SK-N-SH (cell line): ENCODE data around the gene XKR7. TPM values are rescaled to one million over a fixed set of nuclear protein-coding genes. Genes with fewer than 3 reads are reported as not detected.
"Not testable (repeated sequence)": the region's sequence is repeated elsewhere in the genome, so short reads cannot be mapped to it uniquely, and the experiment has no call there.

Experiments used
- CTCF ChIA-PET: fragments of 300-600, 350-600 bp; formaldehyde crosslinking; extraction: SDS; loops from one replicate; lab custom pipeline; 2021; lab: Yijun Ruan, JAX
- POLR2A ChIA-PET: fragments of 350-600 bp; sonication (Branson Sonifier 250); formaldehyde crosslinking; extraction: SDS; loops from one replicate; lab custom pipeline; 2020; ENCODE audit warnings: antibody characterized with exemption, inconsistent platforms; lab: Yijun Ruan, JAX
- DNase-seq: peaks from one replicate; pipeline ENCODE4 v3.0.0; 2012
- H2AFZ ChIP-seq: fragments of 200-600 bp; sonication (generic); 2 replicates; pipeline ENCODE4 v1.8.1; 2016; ENCODE audit warnings: antibody characterized with exemption, mild to moderate bottlenecking, low read depth
- H3F3A ChIP-seq: fragments of 200-600 bp; sonication (generic); replicated peaks from 2 replicates; pipeline ENCODE3; 2016; ENCODE audit warnings: antibody characterized with exemption, mild to moderate bottlenecking; ENCODE audit not compliant: insufficient read depth
- H3K27ac ChIP-seq, 2 experiments: fragments of 200-500 bp in 1 of 2; fragments of 200-600 bp in 1 of 2; sonication (Bioruptor generic) in 1 of 2; sonication (generic), shearing (Covaris generic) in 1 of 2; 2 replicates each; pipeline versions ENCODE4 v1.5.1 to v1.6.1; 2014 to 2016; ENCODE audit warnings: low read depth in 2 of 2, inconsistent platforms in 1 of 2, low read length in 1 of 2, mild to moderate bottlenecking in 1 of 2, mixed read lengths in 1 of 2
- H3K27me3 ChIP-seq: fragments of 200-600 bp; sonication (generic), shearing (Covaris generic); 2 replicates; pipeline ENCODE4 v1.6.1; 2016; ENCODE audit warnings: mixed run types; ENCODE audit not compliant: insufficient read depth
- H3K36me3 ChIP-seq, 2 experiments: fragments of 200-500 bp in 1 of 2; fragments of 200-600 bp in 1 of 2; sonication (Bioruptor generic) in 1 of 2; sonication (generic) in 1 of 2; replicated peaks in 1 of 2; 2 replicates each; pipeline versions ENCODE3 to v1.5.1; 2014 to 2016; ENCODE audit warnings: low read length in 1 of 2, mild to moderate bottlenecking in 1 of 2; ENCODE audit not compliant: insufficient read depth in 2 of 2, control insufficient read depth in 1 of 2
- H3K4me1 ChIP-seq, 2 experiments: fragments of 200-500 bp in 1 of 2; fragments of 200-600 bp in 1 of 2; sonication (Bioruptor generic) in 1 of 2; sonication (generic), shearing (Covaris generic) in 1 of 2; 2 replicates each; pipeline versions ENCODE4 v1.5.1 to v1.6.1; 2014 to 2016; ENCODE audit warnings: low read depth in 1 of 2, low read length in 1 of 2, mixed run types in 1 of 2; ENCODE audit not compliant: insufficient read depth in 2 of 2, control insufficient read depth in 1 of 2
- H3K4me2 ChIP-seq: fragments of 200-600 bp; sonication (generic), shearing (Covaris generic); 2 replicates; pipeline ENCODE4 v1.6.1; 2017; ENCODE audit warnings: mixed run types
- H3K4me3 ChIP-seq, 2 experiments: fragments of 200-500 bp in 1 of 2; fragments of 200-600 bp in 1 of 2; sonication (Bioruptor generic) in 1 of 2; sonication (generic), shearing (Covaris generic) in 1 of 2; 2 replicates each; pipeline versions ENCODE4 v1.5.1 to v1.8.1; 2014 to 2016; ENCODE audit warnings: low read depth in 2 of 2, inconsistent platforms in 1 of 2, low read length in 1 of 2, mild to moderate bottlenecking in 1 of 2, mixed read lengths in 1 of 2, moderate library complexity in 1 of 2
- H3K79me2 ChIP-seq: fragments of 200-600 bp; sonication (generic); 2 replicates; pipeline ENCODE4 v1.8.1; 2017; ENCODE audit warnings: mild to moderate bottlenecking; ENCODE audit not compliant: insufficient read depth
- H3K9ac ChIP-seq: fragments of 200-600 bp; sonication (generic); 2 replicates; pipeline ENCODE4 v1.6.1; 2017; ENCODE audit warnings: mixed run types
- H3K9me2 ChIP-seq: fragments of 200-600 bp; sonication (generic); 2 replicates; pipeline ENCODE4 v1.6.1; 2017; ENCODE audit warnings: mixed run types
- H3K9me3 ChIP-seq: fragments of 200-600 bp; sonication (generic); 2 replicates; pipeline ENCODE4 v1.6.1; 2017; ENCODE audit warnings: mixed run types, mild to moderate bottlenecking, moderate library complexity
- H4K20me1 ChIP-seq: fragments of 200-600 bp; sonication (generic); 2 replicates; pipeline ENCODE4 v1.6.1; 2017; ENCODE audit warnings: mild to moderate bottlenecking, mixed run types; ENCODE audit not compliant: insufficient read depth
- CTCF ChIP-seq: fragments of 200-600 bp; sonication (generic); IDR thresholded peaks from 2 replicates; pipeline ENCODE4 v1.6.1; 2017; ENCODE audit warnings: antibody characterized with exemption, mild to moderate bottlenecking, moderate library complexity
- EP300 ChIP-seq, 2 experiments: IDR thresholded peaks; 2 replicates each; pipeline versions ENCODE4 v1.4.0 to v1.6.1; 2012; ENCODE audit warnings: borderline replicate concordance in 1 of 2, low read depth in 1 of 2, low read length in 1 of 2
- FOXM1 ChIP-seq: IDR thresholded peaks from 2 replicates; pipeline ENCODE4 v1.4.0; 2012; ENCODE audit warnings: low read depth, mild to moderate bottlenecking
- IRF3 ChIP-seq: fragments of 150-350 bp; IDR thresholded peaks from 2 replicates; pipeline ENCODE4 v1.6.1; 2016; ENCODE audit warnings: mild to moderate bottlenecking, low read depth, low read length
- NRF1 ChIP-seq: IDR thresholded peaks from 2 replicates; pipeline ENCODE4 v1.6.1; 2012; ENCODE audit warnings: low read depth, mild to moderate bottlenecking, low read length
- PBX3 ChIP-seq: IDR thresholded peaks from 2 replicates; pipeline ENCODE4; 2012
- TAF1 ChIP-seq: IDR thresholded peaks from 2 replicates; pipeline ENCODE4 v1.6.1; 2012; ENCODE audit warnings: low read depth, mild to moderate bottlenecking, low read length, moderate library complexity, borderline replicate concordance
- USF1 ChIP-seq: IDR thresholded peaks from 2 replicates; pipeline ENCODE4 v1.4.0; 2012; ENCODE audit warnings: low read depth, borderline replicate concordance
- ZBTB33 ChIP-seq: IDR thresholded peaks from 2 replicates; pipeline ENCODE4 v1.4.0; 2012; ENCODE audit warnings: low read depth, borderline replicate concordance
- WGBS: methylation state at CpG from one replicate; pipeline ENCODE4 v1.1.6; 2017; ENCODE audit warnings: low lambda C conversion rate; 5-methylcytosine and 5-hydroxymethylcytosine counted together
- polyA plus RNA-seq, 3 experiments: library from polyadenylated mRNA; depleted of rRNA; stranded (reverse); fragments of >200 nt; gene quantifications; 2 replicates each; pipeline ENCODE4 v1.2.3, GENCODE V29; 2012

Gene XKR7
- polyA plus RNA-seq, 1 of the 3 experiments (the other 2 are of a cell fraction) = 0.02 TPM

- TF ChIP-seq PBX3 (no peak), EP300 (IDR thresholded peaks at IDR 0.05; ENCODE audit: borderline replicate concordance in 1 of 2, low read depth in 1 of 2, low read length in 1 of 2) (no peak), IRF3 (no peak), CTCF (no peak), NRF1 (no peak), FOXM1 (no peak), USF1 (no peak), TAF1 (no peak), ZBTB33 (no peak)
- ChIA-PET POLR2A (no interaction called here), CTCF (interaction anchor here (0.6 to 1.4 kb wide), 7 partner anchors 9 to 308 kb away, joined by 3 to 7 read pairs (median 3); partner anchors contain the start of gene PDRG1)
- Histone ChIP-seq H3K9ac (no peak overlapping the region), H2AFZ (no peak overlapping the region), H3K4me2 (no peak overlapping the region), H3K36me3 (no peaks in the 10 kb centered on the region), H3K27me3 (no peaks in the 10 kb centered on the region), H3K79me2 (no peaks in the 10 kb centered on the region), H3K9me2 (no peaks in the 10 kb centered on the region), H3K9me3 (no peaks in the 10 kb centered on the region), H3F3A (no peaks in the 10 kb centered on the region), H3K4me3 (no peak overlapping the region), H3K27ac (no peak overlapping the region), H3K4me1 (peaks cover 0 to 8% of the 10 kb centered on the region in 2 experiments; a peak in 1 of 4 replicates), H4K20me1 (no peaks in the 10 kb centered on the region)
- 72% methylated on average over 8 of the region's 11 CpGs for WGBS
- DNase-seq = no peak
Measured at GRCh38 chr20:31920275-31920855, 47.6 kb upstream of the XKR7 start.

GRCh38 chr20:31921480-31921879 is 46.5 kb upstream of the XKR7 start:
- H3K9ac ChIP-seq, H3K4me2 ChIP-seq, H3K27ac ChIP-seq, H3K36me3 ChIP-seq, DNase-seq, H3K9me3 ChIP-seq, H3K4me1 ChIP-seq, H3K4me3 ChIP-seq, H3K9me2 ChIP-seq, H3F3A ChIP-seq, H4K20me1 ChIP-seq, H3K27me3 ChIP-seq, CTCF ChIA-PET, H3K79me2 ChIP-seq, H2AFZ ChIP-seq, POLR2A ChIA-PET: not testable (repeated sequence)
- 54% methylated on average over 5 of the region's 5 CpGs for WGBS
